Measurements from ENCODE around the gene PSMA5. TPM values are rescaled to one million over a fixed set of nuclear protein-coding genes. Genes with fewer than 3 reads are reported as not detected.
A peak's percentile ranks its signal among the peaks of the same experiment; 100 is the strongest.

Gene PSMA5
- total and polyA plus RNA-seq, 2 of the 13 experiments (the other 11 are each of a cell fraction or from before 2014, with no cell fraction given): 140 to 169 TPM

GRCh38 chr1:109399326-109399957 is 26.8 kb downstream of the PSMA5 start:
- BruUV-seq (replicated peaks): no TSS peak
- Histone ChIP-seq H2AFZ (ENCODE audit: low read length) (no peak overlapping the region), H3K36me3 (replicated peaks in 1 of 2; ENCODE audit: control insufficient read depth in 1 of 2, insufficient read depth in 2 of 2, low read length in 2 of 2) (peaks cover 7 to 17% of the 10 kb centered on the region in 2 experiments; a peak in 4 of 5 replicates), H3K27ac (ENCODE audit: extremely low read length, insufficient read depth, low read length) (peak overlapping the region; percentile 61), H3K4me3 (replicated peaks in 1 of 3; ENCODE audit: insufficient read depth in 1 of 3, low read depth in 2 of 3, low read length in 3 of 3) (no peak overlapping the region), H3K27me3 (ENCODE audit: control insufficient read depth in 1 of 2, insufficient read depth in 2 of 2, low read length in 2 of 2) (no peaks in the 10 kb centered on the region; a peak in 1 of 5 replicates), H3K9me3 (ENCODE audit: low read length) (no peaks in the 10 kb centered on the region), H3K9ac (ENCODE audit: insufficient read depth, low read depth, low read length) (no peak overlapping the region; the same call in 1 of the 2 replicates), H3K79me2 (ENCODE audit: insufficient read depth, low read length) (peaks cover 29% of the 10 kb centered on the region), H3K4me2 (ENCODE audit: low read depth, low read length) (peak overlapping the region; percentile 80), H3K4me1 (ENCODE audit: insufficient read depth, low read length) (peaks cover 33% of the 10 kb centered on the region), H4K20me1 (ENCODE audit: insufficient read depth, low read length) (no peaks in the 10 kb centered on the region)
- ChIA-PET POLR2A (interaction anchor here (0.7 to 2.7 kb wide), 7 partner anchors 93 to 186 kb away, joined by 3 to 25 read pairs (median 9); partner anchors contain the start of genes MYBPHL and SARS1), CTCF (ENCODE audit: low intra/inter-chr PET ratio, low total read pairs) (interaction anchor here (1.3 to 4.5 kb wide), 3 partner anchors 122 to 160 kb away, joined by 4 to 76 read pairs (median 18); no protein-coding TSS in a partner anchor)
- DNase-seq (ENCODE audit: low spot score): peak; percentile 72
- ATAC-seq: no peak
- peak; percentile 77 for FAIRE-seq
- WGBS (ENCODE audit: low lambda C conversion rate): 53% methylated on average over 2 of the region's 2 CpGs
- intact Hi-C loops (cut with micrococcal nuclease; ENCODE audit: unreplicated experiment) (loop anchor here (1.0 to 10.0 kb wide), 3 partner anchors 47 to 305 kb away; partner anchors contain the start of gene TMEM167B), in situ Hi-C loops (cut with HindIII; ENCODE audit: extremely low pct_ligation_motif_present, low pct_unique_long_range_greater_than_20kb) (no loop called here)
- TF ChIP-seq PHF5A (CRISPR knock-in tag; IDR thresholded peaks at IDR 0.05; ENCODE audit: low read depth, unreplicated experiment) (no peak), SAP130 (CRISPR knock-in tag; IDR thresholded peaks at IDR 0.05; ENCODE audit: low read depth) (peak; percentile 44; the same call in 1 of the 2 replicates), FOXC1 (CRISPR knock-in tag; IDR thresholded peaks at IDR 0.05; ENCODE audit: borderline replicate concordance) (no peak), TFE3 (CRISPR knock-in tag; IDR thresholded peaks at IDR 0.05) (peak; percentile 83), HNRNPK (IDR thresholded peaks at IDR 0.05; ENCODE audit: low read depth, low read length, poor library complexity, severe bottlenecking) (peak; percentile 42), SOX6 (IDR thresholded peaks at IDR 0.05) (no peak), SOX6 (CRISPR knock-in tag; IDR thresholded peaks at IDR 0.05) (peak; percentile 82; the same call in 1 of the 2 replicates), SMC3 (IDR thresholded peaks at IDR 0.05; ENCODE audit: low read length) (peak; percentile 73), THAP11 (CRISPR knock-in tag; IDR thresholded peaks at IDR 0.05) (peak; percentile 32; the same call in 1 of the 2 replicates), MAFF (IDR thresholded peaks at IDR 0.05; ENCODE audit: low read depth, low read length) (no peak), HOXA5 (CRISPR knock-in tag; IDR thresholded peaks at IDR 0.05) (peak; percentile 75; the same call in 1 of the 2 replicates), HIC2 (CRISPR knock-in tag; IDR thresholded peaks at IDR 0.05; ENCODE audit: low read depth) (no peak), DR1 (CRISPR knock-in tag; IDR thresholded peaks at IDR 0.05) (no peak), PATZ1 (CRISPR knock-in tag; IDR thresholded peaks at IDR 0.05) (peak; percentile 72), CREB1 (IDR thresholded peaks at IDR 0.05) (no peak), CREB1 (CRISPR knock-in tag; IDR thresholded peaks at IDR 0.05) (no peak), HNF1B (CRISPR knock-in tag; IDR thresholded peaks at IDR 0.05) (no peak), ZNF3 (CRISPR knock-in tag; IDR thresholded peaks at IDR 0.05) (no peak), DNMT1 (CRISPR knock-in tag; IDR thresholded peaks at IDR 0.05) (no peak)
